Stimulated activated CD4-positive, alpha-beta T cell treated with anti-CD3 and anti-CD28 coated beads, TNF-alpha, amount 100 ng/mL, for 24 hours (primary cell): ENCODE results near the gene NUDT15.
"Not testable (repeated sequence)": the region's sequence is repeated elsewhere in the genome, so short reads cannot be mapped to it uniquely, and the experiment has no call there.

Experiments
- DNase-seq, 3 experiments: peaks; one replicate each; pipeline ENCODE4 v3.0.0-alpha.2; 2020; ENCODE audit warnings: low read depth in 3 of 3

The NUDT15 gene

DNA sequence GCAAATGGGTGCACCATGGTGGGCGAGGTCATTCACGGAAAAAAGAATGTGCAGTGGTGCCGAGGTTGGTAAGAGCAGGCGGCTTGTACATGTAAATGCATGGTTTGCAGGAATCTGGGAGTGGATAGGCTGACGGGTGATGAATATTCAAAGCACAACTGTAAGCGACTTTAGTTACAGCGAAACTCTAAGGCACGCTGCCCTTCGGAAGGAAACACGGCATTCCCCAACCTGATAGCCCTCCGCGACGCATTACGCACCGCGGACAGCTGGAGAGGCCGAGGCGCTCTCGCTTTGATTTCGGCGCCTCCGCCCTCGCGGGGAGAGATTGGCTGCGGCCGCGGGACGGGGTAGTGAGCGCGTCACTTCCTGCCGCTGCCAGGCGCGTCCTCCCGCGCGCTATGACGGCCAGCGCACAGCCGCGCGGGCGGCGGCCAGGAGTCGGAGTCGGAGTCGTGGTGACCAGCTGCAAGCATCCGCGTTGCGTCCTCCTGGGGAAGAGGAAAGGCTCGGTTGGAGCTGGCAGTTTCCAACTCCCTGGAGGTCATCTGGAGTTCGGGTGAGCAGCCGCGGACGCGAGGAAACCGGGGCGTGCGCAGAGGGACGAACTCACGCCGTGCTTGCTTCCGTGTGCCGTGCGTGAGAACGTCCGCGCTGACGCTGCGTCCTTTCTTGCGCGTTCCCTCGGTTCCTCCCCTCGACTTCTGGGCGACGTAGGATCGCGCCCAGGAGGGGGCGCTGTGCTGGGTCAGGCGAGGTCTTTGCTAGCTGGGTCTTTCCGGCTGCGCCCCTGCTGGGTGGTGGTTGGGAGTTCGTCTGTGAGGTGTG lies at the start of gene NUDT15:
TSS of gene NUDT15 (plus strand) at position 381 of the 828 bp plus-strand sequence. CDS start at position 402, 21 bp downstream.
- DNase-seq: peak; percentile 88 to 92 (median 92)

DNA sequence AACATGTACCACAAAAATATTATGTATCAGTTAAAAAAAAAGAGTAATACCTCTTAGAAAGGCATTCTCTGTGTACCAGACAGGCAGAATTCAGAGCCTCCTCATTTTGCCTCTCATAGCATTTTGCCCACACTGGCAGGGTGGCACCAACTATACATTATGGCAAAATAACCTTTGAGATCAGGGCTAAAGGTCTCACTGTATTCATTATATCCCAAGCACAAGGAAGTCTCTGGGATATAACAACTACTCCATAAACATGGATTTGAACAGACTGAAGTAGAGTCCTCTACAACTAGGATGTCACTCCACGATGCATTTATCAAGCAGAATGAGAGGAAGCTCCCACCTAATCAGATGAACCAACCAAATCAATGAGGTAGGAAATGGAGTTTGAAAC lies 47.1 kb upstream of the NUDT15 start:
- no peak for DNase-seq

DNA sequence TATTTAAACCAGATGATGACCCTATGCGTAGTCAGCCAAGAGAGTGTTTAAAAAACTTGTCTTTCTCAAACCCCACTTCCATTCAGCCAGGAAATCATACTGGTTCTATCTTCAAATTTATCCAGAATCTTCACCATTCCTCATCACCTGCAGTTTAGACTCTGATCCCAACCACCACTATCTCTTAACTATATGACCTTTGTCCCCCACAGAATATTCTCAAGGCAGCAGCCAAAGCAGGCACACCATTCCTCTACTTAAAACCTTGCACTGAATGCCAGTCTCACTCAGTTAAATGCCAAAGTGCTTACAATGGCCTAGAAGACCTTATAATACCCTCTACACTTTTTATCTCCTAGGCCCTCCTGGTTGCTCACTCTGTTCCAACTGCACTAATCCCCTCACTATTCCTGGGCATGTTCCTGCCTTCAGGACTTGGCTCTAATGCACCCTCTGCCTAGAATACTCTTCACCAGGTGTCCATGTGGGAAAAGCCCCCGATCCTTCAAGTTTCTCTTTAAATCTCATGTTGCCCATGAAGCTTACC lies 46.5 kb upstream of the NUDT15 start:
- DNase-seq: no peak

DNA sequence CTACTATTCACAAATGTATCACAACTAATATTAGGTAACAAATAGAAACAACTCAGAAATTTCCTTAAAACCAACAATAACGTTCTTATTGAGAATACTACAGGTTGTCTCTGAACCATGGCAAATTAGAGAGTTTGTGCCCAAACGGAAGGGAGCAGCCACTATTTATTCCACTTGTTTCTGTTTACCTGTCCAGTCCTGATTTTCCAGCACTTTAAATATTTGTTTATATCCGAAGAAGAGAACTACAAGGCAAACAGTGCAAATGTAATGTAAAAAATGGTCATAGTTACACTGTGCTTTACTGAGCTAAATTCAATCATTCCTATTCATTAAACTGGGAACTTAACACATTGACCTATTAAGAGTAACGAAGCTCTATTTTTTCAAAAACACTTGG lies 45.7 kb upstream of the NUDT15 start:
- DNase-seq: no peak

DNA sequence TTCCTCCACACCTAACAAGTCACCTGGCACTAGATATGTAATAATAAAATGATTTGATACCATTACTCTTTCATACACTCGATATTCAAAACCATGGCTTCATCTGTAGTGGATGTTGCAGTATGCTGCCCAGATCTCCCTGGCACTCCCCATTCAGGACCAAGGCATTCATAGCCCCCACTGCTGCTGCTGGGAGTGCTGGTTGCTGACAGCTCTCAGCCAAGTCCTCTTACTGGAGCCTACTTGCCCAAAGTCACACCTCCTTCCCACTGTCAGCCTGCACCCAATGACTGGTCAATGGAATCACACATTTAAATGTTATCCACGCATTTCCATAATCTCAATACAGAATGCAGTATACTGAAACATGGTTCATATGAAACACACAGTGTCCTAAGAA lies 40.1 kb upstream of the NUDT15 start:
- DNase-seq: no peak

DNA sequence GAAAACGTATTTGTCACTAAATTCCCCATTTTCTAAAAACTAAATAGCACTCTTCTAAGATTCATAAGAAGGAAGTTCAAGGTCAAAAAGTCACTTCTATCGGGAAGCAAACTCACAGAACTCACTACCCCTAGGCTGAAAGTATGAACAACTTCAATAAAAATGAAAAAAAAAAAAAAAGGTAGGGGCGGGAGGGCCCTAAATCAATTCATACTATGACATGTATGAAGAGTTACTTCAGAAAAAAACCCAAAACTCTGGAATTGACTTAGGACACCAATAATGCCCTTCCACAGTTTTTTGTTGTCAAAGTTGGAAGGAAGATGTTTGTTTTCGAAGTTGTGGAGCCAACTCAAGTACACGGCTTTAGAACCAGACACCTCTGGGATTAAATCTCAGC lies 37.6 kb upstream of the NUDT15 start:
- no peak for DNase-seq

DNA sequence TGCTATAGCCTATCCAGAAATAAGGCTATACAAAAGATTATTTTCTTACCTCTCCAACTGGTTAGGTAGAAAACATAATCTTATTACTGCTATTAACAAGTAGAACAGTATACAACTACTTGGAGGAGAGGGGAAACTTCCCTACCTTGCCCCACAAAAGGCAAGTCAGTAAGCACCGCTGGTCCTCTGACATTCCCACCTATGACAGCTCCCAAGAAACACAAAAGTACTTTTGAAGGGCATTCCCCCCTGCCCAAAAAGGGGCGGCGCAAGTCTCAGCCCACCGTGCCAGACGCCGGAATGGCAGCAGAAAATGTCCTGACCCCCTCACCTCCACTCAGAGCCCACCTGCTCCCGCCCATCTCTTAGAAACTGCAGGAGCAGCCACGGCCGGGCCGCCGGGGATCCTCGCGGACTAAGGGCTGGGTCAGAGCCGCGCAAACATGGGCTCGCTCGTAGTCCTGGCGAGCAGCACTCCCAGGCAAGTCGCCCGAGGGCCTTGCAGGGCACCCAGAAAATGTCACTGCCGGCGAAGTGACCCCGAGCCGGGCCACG lies 36.9 kb upstream of the NUDT15 start:
- peak in 1 of 3 experiments; percentile 0 for DNase-seq

DNA sequence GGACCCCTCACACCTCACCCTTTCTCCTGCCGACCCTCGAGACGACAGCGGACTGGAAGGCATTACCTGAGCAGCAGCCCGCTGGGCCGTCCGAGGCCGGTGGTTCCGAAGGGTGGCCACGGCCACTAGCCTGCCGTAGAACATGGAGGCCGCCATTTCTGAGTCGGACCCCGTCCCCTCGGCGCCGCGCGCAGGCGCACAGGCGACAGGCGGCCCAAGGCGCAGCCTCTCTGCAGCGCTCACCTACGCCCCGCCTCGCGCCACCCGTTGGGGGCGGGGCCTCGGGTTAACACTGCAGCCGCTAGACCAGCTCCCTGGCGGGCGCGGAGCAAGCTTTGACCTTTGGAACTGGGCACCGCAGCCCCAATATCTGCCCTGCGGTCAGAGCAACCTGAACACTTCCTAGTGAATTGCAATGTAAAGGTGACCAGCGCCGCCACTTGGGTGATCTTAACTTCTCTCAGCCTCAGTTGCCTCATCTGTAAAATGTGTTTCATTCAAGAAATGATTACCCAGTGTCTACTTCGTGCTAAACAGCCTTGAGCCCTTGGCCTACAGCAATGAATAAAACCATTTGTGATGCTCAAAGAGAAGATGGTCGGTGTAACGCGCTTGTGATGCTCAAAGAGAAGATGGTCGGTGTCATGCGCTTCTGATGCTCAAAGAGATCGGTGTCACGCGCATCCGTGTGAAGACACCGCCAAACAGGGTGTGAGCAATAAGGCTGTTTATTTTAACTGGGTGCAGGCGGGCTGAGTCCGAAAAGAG lies 36.2 kb upstream of the NUDT15 start, which contains the start of gene SUCLA2:
TSS of gene SUCLA2 (minus strand) at position 160 of the 768 bp plus-strand sequence. CDS start at position 156, 4 bp downstream.
- peak; percentile 77 to 90 (median 87) for DNase-seq

DNA sequence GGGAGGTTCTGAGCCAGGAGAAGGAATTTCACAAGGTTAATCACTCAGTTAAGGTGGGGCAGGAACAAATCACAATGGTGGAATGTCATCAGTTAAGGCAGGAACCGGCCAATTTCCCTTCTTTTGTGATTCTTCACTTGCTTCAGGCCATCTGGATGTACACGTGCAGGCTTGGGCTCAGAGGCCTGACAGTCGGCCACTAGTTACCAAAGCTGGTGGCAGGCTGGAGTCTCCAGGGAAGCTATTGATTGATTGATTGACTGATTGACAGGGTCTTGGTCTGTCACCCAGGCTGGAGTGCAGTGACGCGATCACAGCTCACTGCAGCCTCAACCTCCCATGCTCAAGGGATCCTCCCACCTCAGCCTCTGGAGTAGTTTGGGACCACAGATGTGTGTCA lies 35.5 kb upstream of the NUDT15 start:
- not testable (repeated sequence) for DNase-seq

DNA sequence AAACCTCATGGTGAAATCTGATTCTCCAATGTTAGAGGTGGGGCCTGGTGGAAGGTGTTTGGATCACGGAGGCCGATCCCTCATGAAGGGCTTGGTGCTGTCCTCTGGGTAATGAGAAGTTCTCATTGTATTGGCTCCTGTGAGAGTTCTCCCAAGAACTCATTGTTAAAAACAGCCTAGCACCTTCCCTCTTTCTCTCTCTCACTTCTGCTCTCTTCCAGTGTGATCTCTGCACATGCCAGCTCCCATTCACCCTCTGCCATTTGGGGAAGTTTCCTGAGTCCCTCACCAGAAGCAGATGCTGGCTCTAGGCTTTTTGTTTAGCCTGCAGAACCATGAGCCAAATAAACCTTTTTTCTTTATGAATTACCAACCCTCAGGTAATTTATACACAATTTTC lies 33.3 kb upstream of the NUDT15 start:
- DNase-seq: no peak

DNA sequence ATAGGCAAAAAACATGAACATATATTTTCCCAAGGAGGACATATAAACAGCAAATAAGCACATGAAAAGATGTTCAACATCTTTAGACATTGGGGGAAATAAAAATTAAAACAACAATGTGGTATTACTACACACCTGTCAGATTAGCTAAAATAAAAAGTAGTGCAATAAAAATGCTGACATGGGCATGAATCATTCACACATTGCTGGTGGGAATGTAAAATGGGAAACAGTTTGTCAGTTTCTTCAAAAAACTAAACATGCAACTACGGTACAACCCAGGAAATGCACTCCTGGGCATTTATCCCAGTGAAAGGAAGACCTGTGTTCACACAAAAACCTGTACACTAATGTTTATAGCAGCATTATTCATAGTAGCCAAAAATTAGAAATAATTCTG lies 31.1 kb upstream of the NUDT15 start:
- no peak for DNase-seq

DNA sequence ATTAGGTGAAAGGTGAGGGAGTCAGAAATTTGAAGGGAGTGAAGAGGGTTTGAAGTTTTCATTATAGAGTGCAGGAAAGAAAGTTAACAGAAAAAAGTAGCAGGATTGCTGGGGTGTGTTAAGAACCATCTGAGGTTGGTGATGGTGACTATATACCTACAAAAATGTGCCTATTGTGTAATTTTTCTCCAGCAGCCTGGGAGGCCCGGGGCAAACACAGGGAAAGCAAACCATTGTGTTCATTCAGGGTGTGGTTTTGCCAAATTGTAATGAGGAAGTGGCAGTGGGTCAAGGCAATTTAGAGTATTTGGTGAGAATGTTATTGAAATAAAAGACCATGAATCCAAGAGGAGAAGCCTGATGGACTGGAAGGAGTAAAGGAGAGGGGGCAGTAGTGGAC lies 28.2 kb upstream of the NUDT15 start:
- no peak for DNase-seq

DNA sequence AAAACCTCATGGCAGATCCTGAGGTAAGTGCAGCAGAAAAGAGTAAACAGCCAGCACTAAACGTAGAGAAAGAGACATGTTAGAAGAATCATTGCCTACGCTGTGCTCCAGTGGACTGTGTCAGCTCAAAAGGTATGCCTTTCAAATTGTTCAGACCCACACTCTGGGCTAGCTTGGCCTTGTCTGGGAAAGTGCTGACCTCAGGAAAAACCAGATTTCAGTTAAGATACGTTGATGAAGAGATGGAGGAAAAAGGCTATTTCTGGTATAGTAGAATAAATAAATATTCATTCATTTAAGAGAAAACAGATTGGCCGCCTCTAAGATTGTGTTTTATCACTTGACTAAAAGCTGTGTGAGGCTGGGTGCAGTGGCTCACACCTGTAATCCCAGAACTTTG lies 26.8 kb upstream of the NUDT15 start:
- no peak for DNase-seq

DNA sequence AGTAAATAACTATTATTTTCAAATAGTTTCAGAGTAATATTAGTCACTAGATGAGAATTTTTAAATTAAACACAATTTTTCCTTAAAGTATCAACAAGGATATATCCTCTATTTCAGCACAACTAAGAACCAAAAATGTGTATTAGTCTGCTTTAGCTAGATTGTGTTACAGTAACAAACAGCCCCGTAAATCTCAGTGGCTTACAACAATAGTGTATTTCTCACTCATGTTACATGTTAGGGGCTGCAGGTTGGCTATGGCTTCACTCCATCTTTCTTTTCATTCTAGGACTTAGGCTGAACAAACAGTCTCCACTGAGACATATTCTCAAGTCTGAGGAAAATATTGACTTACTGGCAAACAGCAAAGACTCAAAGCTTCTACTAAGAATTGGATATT lies 24.9 kb upstream of the NUDT15 start:
- no peak for DNase-seq

DNA sequence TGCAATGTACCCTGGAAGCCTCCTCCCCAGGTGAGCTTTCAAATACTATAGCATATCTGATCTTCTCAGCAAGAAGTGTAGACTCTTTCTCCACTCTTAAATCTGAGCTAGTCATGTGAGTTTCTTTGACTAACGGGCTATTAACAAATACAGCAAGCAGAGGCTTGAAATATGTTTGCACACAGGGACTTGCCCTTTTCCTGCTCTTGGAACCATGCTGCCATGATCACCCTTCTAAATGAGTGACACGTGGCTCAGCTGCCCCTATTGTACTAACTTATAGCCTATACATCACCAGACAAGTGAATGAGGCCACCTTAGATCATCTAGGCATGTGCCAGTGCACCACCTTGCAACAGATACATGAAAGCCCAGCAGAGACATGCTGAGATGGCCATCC lies 23.2 kb upstream of the NUDT15 start:
- DNase-seq: no peak

DNA sequence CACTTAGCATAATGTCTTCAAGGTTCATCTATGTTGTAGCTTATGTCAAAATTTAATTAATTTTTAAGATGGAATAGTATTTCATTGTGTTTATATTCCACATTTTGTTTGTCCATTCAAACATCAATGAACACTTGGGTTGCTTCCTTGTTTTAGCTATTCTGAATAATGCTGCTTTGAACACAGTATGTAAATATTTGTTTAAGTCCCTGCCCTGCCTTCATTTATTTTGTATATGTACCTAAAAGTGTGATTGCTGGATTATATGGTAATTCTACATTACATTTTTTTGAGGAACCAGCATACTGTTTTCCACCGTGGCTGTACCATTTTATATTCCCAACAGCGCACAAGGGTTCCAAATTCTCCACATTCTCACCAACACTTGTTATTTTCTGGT lies 18.9 kb upstream of the NUDT15 start:
- no peak for DNase-seq

DNA sequence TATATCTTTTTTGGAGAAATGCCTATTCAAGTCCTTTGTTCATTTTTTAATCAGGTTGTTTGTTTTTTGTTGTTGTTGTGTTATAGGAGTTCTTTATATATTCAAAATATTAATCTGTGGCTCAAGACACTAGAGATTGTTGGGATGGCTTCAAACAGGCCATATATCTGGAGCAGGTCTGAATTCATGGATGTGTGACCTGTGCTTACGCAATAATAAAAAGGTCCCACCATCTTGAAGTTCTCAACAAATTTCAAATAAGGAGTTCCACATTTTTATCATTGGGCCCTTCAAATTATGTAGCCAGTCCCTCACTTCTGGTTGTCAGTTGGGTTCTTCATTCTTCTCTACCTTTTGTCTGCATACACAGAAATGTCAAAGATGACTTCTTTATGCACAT lies 17.7 kb upstream of the NUDT15 start:
- DNase-seq: no peak

DNA sequence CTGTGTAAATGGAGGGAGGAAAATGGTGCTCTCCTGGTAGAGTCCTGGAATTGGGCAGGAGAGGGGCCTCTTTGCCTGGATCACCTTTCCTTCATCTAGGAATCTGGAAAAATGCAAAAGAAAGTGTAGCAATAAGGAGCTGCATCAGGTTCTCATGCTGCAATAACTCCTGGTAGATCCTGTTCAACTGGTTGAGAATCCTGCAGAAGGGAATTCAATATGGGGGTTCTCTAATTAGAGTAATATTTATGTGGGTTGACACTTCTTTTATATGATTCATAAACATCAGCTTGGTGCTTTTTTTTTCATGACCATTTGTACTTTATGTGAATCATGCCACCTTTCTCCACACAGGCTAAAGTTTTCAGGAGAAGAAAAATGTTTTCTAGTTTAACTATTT lies 9.5 kb upstream of the NUDT15 start:
- DNase-seq: no peak

DNA sequence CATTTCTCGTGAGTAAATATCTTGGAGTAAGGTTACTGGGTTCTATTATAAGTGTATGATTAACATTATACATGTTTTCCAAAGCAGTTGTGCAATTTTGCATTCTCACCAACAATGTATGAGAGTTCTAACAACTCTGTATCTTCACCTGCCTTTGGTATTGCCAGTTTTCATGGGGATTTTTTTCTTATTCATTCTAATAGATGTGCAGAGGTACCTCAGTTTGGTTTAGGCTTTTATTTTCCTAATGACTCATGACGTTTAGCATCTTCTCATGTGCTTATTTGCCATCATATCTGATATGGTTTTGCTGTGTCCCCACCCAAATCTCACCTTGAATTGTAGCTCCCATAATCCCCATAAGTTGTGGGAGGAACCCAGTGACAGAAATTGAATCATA lies 7.7 kb upstream of the NUDT15 start:
- DNase-seq: no peak

DNA sequence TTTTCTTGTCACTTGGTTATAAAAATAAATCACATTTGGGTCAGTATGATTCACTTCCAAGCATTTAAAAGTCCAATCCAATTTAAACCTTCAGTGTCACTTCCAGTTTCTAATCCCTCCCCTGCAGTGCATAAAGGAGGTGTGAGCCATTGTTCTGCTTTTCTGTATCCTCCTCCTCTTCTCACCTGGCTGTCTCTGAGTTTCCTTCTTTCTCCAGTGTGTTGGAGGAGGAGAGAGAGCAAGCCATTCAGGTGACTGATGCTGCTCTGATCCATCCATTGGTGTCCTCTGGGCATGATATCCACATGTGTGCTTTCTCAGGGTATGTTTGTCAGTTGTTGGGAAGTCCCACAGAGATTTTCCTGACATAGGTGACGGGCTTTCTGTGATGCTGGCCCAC lies 1.2 kb downstream of the NUDT15 start:
- DNase-seq: no peak

DNA sequence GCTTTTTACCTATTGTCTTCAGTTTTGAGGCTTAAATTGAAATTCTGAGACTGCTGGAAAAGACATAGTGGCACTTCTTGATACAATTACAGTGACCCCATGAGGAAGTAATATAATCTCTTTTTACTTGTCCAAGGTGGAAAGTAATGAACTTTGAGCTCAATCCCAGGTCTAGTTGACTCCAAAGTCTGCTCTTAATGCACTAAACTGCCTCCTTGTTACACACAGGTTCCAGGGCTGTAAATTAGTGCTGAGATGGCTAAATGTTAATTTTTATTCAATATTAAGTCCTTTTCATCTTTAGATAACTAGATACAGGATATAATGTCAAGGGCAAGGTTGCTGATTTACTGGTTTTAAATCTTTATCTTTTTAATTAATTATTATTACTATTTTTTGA lies 2.5 kb downstream of the NUDT15 start:
- DNase-seq: no peak

DNA sequence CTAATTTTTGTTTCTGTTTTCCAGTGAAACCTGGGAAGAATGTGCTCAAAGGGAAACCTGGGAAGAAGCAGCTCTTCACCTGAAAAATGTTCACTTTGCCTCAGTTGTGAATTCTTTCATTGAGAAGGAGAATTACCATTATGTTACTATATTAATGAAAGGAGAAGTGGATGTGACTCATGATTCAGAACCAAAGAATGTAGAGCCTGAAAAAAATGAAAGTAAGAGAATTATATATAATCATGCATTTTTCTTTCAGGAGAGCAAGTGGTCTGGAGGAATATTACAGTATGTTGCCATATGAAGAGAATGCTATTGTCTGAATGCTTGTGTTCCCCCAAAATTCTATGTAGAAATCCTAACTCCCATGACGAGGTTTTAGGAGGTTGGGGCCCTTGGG lies 3.4 kb downstream of the NUDT15 start:
- DNase-seq: no peak
